NT2/D1 (cell line): ENCODE data around the gene SH3PXD2A.

ENCODE experiments used
- DNase-seq: peaks from one replicate; pipeline ENCODE4 v3.0.0-alpha.2; 2011; ENCODE audit warnings: low read depth, low spot score
- H3K27me3 ChIP-seq: 2 replicates; pipeline ENCODE4 v1.6.0; 2011; ENCODE audit warnings: mild to moderate bottlenecking; ENCODE audit not compliant: insufficient read length, insufficient read depth
- H3K36me3 ChIP-seq: 2 replicates; pipeline ENCODE4 v1.6.1; 2011; ENCODE audit warnings: mild to moderate bottlenecking, low read length, mixed read lengths; ENCODE audit not compliant: insufficient read depth, insufficient read length
- H3K4me1 ChIP-seq: 2 replicates; pipeline ENCODE4 v1.5.1; 2011; ENCODE audit not compliant: insufficient read depth, insufficient read length
- H3K4me3 ChIP-seq: 2 replicates; pipeline ENCODE4 v1.5.1; 2011; ENCODE audit warnings: low read depth; ENCODE audit not compliant: insufficient read length
- H3K9ac ChIP-seq: 2 replicates; pipeline ENCODE4 v1.6.0; 2011; ENCODE audit warnings: low read depth; ENCODE audit not compliant: insufficient read length
- H3K9me3 ChIP-seq: 2 replicates; pipeline ENCODE4 v1.5.1; 2011; ENCODE audit warnings: mild to moderate bottlenecking, low read length; ENCODE audit not compliant: insufficient read depth
- SUZ12 ChIP-seq: IDR thresholded peaks from 2 replicates; pipeline ENCODE4 v1.6.1; 2011; ENCODE audit not compliant: insufficient read length, insufficient read depth; ENCODE audit errors: extremely low read depth
- YY1 ChIP-seq: IDR thresholded peaks from 2 replicates; pipeline ENCODE4 v1.6.1; 2011; ENCODE audit not compliant: insufficient read length, insufficient read depth
- ZNF274 ChIP-seq: IDR thresholded peaks from 2 replicates; pipeline ENCODE4 v1.6.1; 2011; ENCODE audit warnings: mild to moderate bottlenecking, low read depth, low read length

The SH3PXD2A gene

GRCh38 chr10:103696411-103697145, 158.8 kb downstream of the SH3PXD2A start:
- Histone ChIP-seq H3K4me3 (no peak overlapping the region), H3K9ac (no peak overlapping the region), H3K36me3 (peaks cover 2% of the 10 kb centered on the region), H3K27me3 (peaks cover 35% of the 10 kb centered on the region), H3K4me1 (peaks cover 16% of the 10 kb centered on the region), H3K9me3 (no peaks in the 10 kb centered on the region)
- no peak for TF ChIP-seq SUZ12
- TF ChIP-seq YY1, result no peak
- no peak for TF ChIP-seq ZNF274
- DNase-seq, result peak; percentile 40

- H3K4me1 ChIP-seq, result peaks cover 16% of the 10 kb centered on the region
- no peaks in the 10 kb centered on the region for H3K9me3 ChIP-seq
- no peak for TF ChIP-seq YY1
- no peak overlapping the region for H3K4me3 ChIP-seq
- no peak overlapping the region for H3K9ac ChIP-seq
- peaks cover 39% of the 10 kb centered on the region for H3K27me3 ChIP-seq
- no peak for DNase-seq
- H3K36me3 ChIP-seq, result peaks cover 2% of the 10 kb centered on the region
Measured at GRCh38 chr10:103696094-103696410, 159.3 kb downstream of the SH3PXD2A start.

GRCh38 chr10:103695584-103696005, 159.8 kb downstream of the SH3PXD2A start:
- Histone ChIP-seq H3K9ac (no peak overlapping the region), H3K27me3 (peaks cover 42% of the 10 kb centered on the region), H3K9me3 (no peaks in the 10 kb centered on the region), H3K4me3 (no peak overlapping the region), H3K36me3 (peaks cover 2% of the 10 kb centered on the region), H3K4me1 (peaks cover 16% of the 10 kb centered on the region)
- TF ChIP-seq ZNF274, result no peak
- no peak for TF ChIP-seq YY1
- TF ChIP-seq SUZ12, result no peak
- no peak for DNase-seq

DNA sequence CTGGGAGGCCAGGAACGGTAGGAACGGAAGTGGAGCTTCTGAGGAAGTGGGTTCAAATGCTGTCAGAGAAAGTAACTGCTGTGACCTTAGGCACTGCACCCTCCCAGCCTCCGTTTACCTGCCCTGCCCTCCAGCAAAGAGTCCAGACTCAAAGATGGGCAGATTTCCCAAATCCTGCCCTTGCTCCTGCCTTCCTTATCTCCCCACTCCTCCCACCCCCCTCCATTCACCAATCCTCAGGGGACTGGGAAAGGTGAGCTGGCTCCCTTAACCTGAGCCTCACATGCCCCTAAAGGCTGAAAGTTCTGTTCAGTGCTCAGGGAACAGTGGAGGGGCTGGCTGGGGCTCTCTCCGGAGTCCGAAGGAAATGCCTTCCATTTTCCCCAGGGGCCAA, 161.6 kb downstream of the SH3PXD2A start:
- Histone ChIP-seq H3K27me3 (peaks cover 42% of the 10 kb centered on the region), H3K4me1 (peaks cover 16% of the 10 kb centered on the region), H3K4me3 (peak overlapping the region; percentile 28), H3K9me3 (no peaks in the 10 kb centered on the region), H3K9ac (peak overlapping the region; percentile 67), H3K36me3 (no peaks in the 10 kb centered on the region)
- no peak for DNase-seq
- TF ChIP-seq SUZ12 (no peak), ZNF274 (no peak), YY1 (no peak)

DNA sequence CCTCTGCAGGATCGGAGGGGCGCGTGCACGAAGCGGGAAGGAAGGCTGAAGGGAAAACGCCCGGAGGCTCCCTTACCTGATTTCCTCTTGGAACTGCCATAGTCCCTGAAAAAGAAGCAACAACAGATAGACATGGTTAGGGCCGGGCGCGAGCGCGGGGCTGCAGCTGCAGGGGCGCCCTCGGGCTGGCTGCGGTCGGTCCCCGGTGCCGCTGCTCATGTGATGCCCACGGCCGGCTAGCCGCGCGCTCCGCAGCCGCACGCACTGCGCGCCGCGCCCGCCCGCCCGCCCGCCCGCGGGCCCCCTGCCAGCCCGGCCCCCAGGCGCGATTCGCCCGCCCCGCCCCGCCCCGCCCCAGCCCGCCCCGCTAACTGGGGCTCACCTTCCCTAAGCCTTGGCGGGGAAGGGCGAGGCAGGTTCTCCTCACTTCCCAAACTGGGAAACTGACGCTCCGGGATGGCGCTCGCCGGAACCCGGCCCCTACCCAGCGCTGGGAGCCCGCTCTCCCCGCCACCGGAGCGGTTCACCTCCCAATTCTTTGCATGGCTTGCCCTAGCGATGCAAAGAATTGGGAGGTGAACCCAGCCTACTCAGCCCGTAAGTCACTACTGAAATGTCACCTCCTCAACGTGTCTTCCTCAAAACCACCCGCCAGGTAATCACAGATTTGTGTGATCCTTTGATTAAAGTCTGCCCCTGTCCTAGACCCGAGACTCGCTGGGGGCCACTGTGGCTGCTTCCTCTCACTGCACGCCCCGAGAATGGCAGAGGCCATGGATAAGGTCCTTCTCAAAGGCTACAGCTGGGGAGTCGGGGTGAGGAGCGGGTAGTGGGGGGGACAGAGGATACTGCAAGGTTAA, 162.2 kb downstream of the SH3PXD2A start:
- no peaks in the 10 kb centered on the region for H3K9me3 ChIP-seq
- peaks cover 42% of the 10 kb centered on the region for H3K27me3 ChIP-seq
- H3K4me1 ChIP-seq, result peaks cover 18% of the 10 kb centered on the region
- no peak for TF ChIP-seq YY1
- TF ChIP-seq SUZ12, result no peak
- peak overlapping the region; percentile 74 for H3K9ac ChIP-seq
- H3K4me3 ChIP-seq, result peak overlapping the region; percentile 37
- H3K36me3 ChIP-seq, result no peaks in the 10 kb centered on the region
- DNase-seq, result no peak

GRCh38 chr10:103692436-103692951, 162.9 kb downstream of the SH3PXD2A start:
- Histone ChIP-seq H3K4me3 (peak overlapping the region; percentile 37), H3K27me3 (peaks cover 44% of the 10 kb centered on the region), H3K9me3 (no peaks in the 10 kb centered on the region), H3K4me1 (peaks cover 16% of the 10 kb centered on the region), H3K36me3 (no peaks in the 10 kb centered on the region), H3K9ac (peak overlapping the region; percentile 74)
- TF ChIP-seq SUZ12, result no peak
- no peak for TF ChIP-seq YY1
- no peak for TF ChIP-seq ZNF274
- DNase-seq, result no peak
